SK-N-SH treated with all-trans-retinoic acid at 6 μM for 48 hours (cell line): ENCODE measurements around the gene TIMM21.

ENCODE experiments used
- ATAC-seq: fragments of 200-7000 bp; cut with Tn5 transposase; 3 replicates; pipeline ENCODE4 v1.9.1; 2020; ENCODE audit warnings: mild to moderate bottlenecking, moderate library complexity
- BACH2 ChIP-seq: fragments of 250-450 bp; sonication (Bioruptor Pico); IDR thresholded peaks from 2 replicates; pipeline ENCODE4 v1.9.0; 2021; ENCODE audit warnings: mild to moderate bottlenecking, borderline replicate concordance
- CSDC2 ChIP-seq: fragments of 250-450 bp; sonication (Bioruptor Pico); IDR thresholded peaks from 2 replicates; pipeline ENCODE4 v1.5.0; 2020; ENCODE audit warnings: mild to moderate bottlenecking, moderate library complexity
- ESRRG ChIP-seq: fragments of 250-450 bp; sonication (Bioruptor Pico); IDR thresholded peaks from 2 replicates; pipeline ENCODE4 v1.6.1; 2021; ENCODE audit warnings: mild to moderate bottlenecking
- GLIS3 ChIP-seq: fragments of 250-450 bp; sonication (Bioruptor Pico); IDR thresholded peaks from 2 replicates; pipeline ENCODE4 v1.5.0; 2020; ENCODE audit warnings: mild to moderate bottlenecking, moderate library complexity
- ISL1 ChIP-seq: fragments of 250-450 bp; sonication (Bioruptor Pico); IDR thresholded peaks from 2 replicates; pipeline ENCODE4 v2.1.2; 2022; ENCODE audit warnings: mild to moderate bottlenecking, moderate library complexity
- OSR1 ChIP-seq: fragments of 250-450 bp; sonication (Bioruptor Pico); IDR thresholded peaks from 2 replicates; pipeline ENCODE4 v1.8.0; 2022; ENCODE audit warnings: moderate library complexity, mild to moderate bottlenecking, inconsistent platforms
- PPARA ChIP-seq: fragments of 250-450 bp; sonication (Bioruptor Pico); IDR thresholded peaks from 2 replicates; pipeline ENCODE4 v1.5.0; 2020; ENCODE audit warnings: mild to moderate bottlenecking, borderline replicate concordance
- RARB ChIP-seq: fragments of 250-450 bp; sonication (Bioruptor Pico); IDR thresholded peaks from 2 replicates; pipeline ENCODE4 v1.8.0; 2021; ENCODE audit warnings: mild to moderate bottlenecking, moderate library complexity
- SNAI2 ChIP-seq: fragments of 250-450 bp; sonication (Bioruptor Pico); IDR thresholded peaks from 2 replicates; pipeline ENCODE4 v1.5.0; 2020; ENCODE audit warnings: mild to moderate bottlenecking, moderate library complexity
- ZC3H10 ChIP-seq: fragments of 250-450 bp; sonication (Bioruptor Pico); IDR thresholded peaks from 2 replicates; pipeline ENCODE4 v1.5.1; 2021; ENCODE audit warnings: mild to moderate bottlenecking, moderate library complexity
- ZFP30 ChIP-seq: fragments of 450-650 bp; formaldehyde crosslinking; IDR thresholded peaks from 2 replicates; pipeline ENCODE4 v1.5.0; 2022; ENCODE audit warnings: mild to moderate bottlenecking, moderate library complexity
- ZNF565 ChIP-seq: fragments of 450-650 bp; formaldehyde crosslinking; conservative IDR thresholded peaks from 2 replicates; pipeline ENCODE4 v1.5.0; 2020; ENCODE audit warnings: low read depth, mild to moderate bottlenecking, moderate library complexity
- ZNF8 ChIP-seq: fragments of 450-650 bp; formaldehyde crosslinking; IDR thresholded peaks from 2 replicates; pipeline ENCODE4 v1.5.0; 2020; ENCODE audit warnings: mild to moderate bottlenecking, moderate library complexity
- TF ChIP-seq, protein P1 (sequence below): fragments of 250-450 bp; sonication (Bioruptor Pico); IDR thresholded peaks from 2 replicates; pipeline ENCODE4 v1.5.1; 2020; ENCODE audit warnings: low read depth, mild to moderate bottlenecking, moderate library complexity
- TF ChIP-seq, protein P2 (sequence below): fragments of 250-450 bp; sonication (Bioruptor Pico); IDR thresholded peaks from 2 replicates; pipeline ENCODE4 v1.5.0; 2020; ENCODE audit warnings: mild to moderate bottlenecking, moderate library complexity
- TF ChIP-seq, protein P3 (sequence below): fragments of 250-450 bp; sonication (Bioruptor Pico); IDR thresholded peaks from 2 replicates; pipeline ENCODE4 v1.8.0; 2020; ENCODE audit warnings: mild to moderate bottlenecking, moderate library complexity, borderline replicate concordance
- TF ChIP-seq, protein P4 (sequence below): fragments of 250-450 bp; sonication (Bioruptor Pico); IDR thresholded peaks from 2 replicates; pipeline ENCODE4 v1.8.0; 2021; ENCODE audit warnings: low read depth, mild to moderate bottlenecking, moderate library complexity, borderline replicate concordance

The TIMM21 gene

DNA sequence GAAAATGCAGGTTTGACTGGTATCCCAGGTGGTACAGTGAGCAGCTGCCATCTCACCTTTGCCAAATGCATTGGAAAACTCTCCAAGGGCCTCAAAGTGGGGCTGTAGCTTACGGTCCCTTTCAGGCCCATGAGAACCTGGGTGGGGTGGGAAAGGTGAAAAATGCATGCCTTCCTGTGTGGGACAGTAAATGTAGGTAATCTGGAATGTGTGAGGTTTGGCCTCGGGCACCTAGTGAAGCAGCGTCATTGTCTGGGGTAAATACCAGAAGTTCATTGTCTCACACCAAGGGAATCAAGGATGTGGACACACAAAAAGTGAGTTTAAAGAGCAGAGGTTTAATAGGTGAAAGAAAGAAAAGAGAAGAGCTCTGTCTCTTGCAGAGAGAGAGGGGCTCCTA lies 36.6 kb downstream of the TIMM21 start:
- TF ChIP-seq ESRRG (CRISPR knock-in tag) (no peak), GLIS3 (no peak), SNAI2 (CRISPR knock-in tag) (no peak), PPARA (CRISPR knock-in tag) (no peak), ZFP30 (no peak), ZNF565 (CRISPR knock-in tag) (no peak), OSR1 (CRISPR knock-in tag) (no peak), ZC3H10 (CRISPR knock-in tag) (no peak), ZNF8 (CRISPR knock-in tag) (no peak), BACH2 (CRISPR knock-in tag) (no peak), ISL1 (no peak)
- TF ChIP-seq, protein P1, sequence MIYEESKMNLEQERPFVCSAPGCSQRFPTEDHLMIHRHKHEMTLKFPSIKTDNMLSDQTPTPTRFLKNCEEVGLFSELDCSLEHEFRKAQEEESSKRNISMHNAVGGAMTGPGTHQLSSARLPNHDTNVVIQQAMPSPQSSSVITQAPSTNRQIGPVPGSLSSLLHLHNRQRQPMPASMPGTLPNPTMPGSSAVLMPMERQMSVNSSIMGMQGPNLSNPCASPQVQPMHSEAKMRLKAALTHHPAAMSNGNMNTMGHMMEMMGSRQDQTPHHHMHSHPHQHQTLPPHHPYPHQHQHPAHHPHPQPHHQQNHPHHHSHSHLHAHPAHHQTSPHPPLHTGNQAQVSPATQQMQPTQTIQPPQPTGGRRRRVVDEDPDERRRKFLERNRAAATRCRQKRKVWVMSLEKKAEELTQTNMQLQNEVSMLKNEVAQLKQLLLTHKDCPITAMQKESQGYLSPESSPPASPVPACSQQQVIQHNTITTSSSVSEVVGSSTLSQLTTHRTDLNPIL (CRISPR knock-in tag) = no peak
- TF ChIP-seq, protein P2, sequence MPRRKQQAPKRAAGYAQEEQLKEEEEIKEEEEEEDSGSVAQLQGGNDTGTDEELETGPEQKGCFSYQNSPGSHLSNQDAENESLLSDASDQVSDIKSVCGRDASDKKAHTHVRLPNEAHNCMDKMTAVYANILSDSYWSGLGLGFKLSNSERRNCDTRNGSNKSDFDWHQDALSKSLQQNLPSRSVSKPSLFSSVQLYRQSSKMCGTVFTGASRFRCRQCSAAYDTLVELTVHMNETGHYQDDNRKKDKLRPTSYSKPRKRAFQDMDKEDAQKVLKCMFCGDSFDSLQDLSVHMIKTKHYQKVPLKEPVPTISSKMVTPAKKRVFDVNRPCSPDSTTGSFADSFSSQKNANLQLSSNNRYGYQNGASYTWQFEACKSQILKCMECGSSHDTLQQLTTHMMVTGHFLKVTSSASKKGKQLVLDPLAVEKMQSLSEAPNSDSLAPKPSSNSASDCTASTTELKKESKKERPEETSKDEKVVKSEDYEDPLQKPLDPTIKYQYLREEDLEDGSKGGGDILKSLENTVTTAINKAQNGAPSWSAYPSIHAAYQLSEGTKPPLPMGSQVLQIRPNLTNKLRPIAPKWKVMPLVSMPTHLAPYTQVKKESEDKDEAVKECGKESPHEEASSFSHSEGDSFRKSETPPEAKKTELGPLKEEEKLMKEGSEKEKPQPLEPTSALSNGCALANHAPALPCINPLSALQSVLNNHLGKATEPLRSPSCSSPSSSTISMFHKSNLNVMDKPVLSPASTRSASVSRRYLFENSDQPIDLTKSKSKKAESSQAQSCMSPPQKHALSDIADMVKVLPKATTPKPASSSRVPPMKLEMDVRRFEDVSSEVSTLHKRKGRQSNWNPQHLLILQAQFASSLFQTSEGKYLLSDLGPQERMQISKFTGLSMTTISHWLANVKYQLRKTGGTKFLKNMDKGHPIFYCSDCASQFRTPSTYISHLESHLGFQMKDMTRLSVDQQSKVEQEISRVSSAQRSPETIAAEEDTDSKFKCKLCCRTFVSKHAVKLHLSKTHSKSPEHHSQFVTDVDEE (CRISPR knock-in tag) = no peak
- TF ChIP-seq, protein P3, sequence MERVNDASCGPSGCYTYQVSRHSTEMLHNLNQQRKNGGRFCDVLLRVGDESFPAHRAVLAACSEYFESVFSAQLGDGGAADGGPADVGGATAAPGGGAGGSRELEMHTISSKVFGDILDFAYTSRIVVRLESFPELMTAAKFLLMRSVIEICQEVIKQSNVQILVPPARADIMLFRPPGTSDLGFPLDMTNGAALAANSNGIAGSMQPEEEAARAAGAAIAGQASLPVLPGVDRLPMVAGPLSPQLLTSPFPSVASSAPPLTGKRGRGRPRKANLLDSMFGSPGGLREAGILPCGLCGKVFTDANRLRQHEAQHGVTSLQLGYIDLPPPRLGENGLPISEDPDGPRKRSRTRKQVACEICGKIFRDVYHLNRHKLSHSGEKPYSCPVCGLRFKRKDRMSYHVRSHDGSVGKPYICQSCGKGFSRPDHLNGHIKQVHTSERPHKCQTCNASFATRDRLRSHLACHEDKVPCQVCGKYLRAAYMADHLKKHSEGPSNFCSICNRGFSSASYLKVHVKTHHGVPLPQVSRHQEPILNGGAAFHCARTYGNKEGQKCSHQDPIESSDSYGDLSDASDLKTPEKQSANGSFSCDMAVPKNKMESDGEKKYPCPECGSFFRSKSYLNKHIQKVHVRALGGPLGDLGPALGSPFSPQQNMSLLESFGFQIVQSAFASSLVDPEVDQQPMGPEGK (CRISPR knock-in tag) = no peak
- TF ChIP-seq, protein P4, sequence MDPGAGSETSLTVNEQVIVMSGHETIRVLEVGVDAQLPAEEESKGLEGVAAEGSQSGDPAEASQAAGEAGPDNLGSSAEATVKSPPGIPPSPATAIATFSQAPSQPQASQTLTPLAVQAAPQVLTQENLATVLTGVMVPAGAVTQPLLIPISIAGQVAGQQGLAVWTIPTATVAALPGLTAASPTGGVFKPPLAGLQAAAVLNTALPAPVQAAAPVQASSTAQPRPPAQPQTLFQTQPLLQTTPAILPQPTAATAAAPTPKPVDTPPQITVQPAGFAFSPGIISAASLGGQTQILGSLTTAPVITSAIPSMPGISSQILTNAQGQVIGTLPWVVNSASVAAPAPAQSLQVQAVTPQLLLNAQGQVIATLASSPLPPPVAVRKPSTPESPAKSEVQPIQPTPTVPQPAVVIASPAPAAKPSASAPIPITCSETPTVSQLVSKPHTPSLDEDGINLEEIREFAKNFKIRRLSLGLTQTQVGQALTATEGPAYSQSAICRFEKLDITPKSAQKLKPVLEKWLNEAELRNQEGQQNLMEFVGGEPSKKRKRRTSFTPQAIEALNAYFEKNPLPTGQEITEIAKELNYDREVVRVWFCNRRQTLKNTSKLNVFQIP (CRISPR knock-in tag) = no peak
- ATAC-seq = no peak

DNA sequence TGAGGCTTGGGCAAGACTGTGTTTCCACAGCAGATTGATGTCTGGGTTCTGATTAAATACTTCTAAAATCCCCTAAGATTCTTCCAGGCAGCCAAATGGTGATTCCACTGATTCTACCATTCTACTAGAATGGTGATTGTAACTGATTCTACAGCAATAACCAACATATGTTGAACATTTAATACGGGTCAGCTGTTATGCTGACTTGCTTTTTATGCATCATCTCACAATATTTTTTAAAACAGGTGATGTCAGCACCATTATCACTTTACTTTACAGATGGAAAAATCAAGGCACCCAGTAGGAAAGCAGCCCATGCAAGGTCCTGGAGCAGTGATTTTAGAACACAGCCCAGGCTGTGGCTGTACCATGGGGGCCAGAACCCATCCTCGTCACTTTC lies 37.5 kb downstream of the TIMM21 start:
- ATAC-seq = no peak
- TF ChIP-seq RARB (CRISPR knock-in tag) = no peak
- TF ChIP-seq, protein P2 (CRISPR knock-in tag) = no peak
- TF ChIP-seq OSR1 (CRISPR knock-in tag) = no peak
- no peak for TF ChIP-seq ZC3H10 (CRISPR knock-in tag)

DNA sequence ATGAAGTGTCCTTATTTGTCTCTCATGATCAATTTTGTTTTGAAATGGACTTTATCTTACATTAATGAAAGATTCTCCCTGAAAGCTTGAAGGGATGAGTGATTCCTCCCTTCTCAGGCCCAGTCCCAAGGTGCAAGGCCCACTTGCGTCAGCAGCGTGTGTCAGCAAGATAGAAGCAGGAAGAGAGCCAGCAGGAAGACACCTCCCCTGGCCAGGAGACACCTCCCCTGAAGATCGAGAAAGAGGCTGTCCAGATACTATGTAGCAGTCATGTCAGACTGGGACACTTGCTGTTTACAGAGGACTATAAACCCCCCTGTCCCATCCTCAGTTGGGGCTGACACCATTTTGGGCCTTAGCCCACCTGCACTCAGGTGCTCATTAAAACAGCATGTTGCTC lies 38.3 kb downstream of the TIMM21 start:
- TF ChIP-seq PPARA (CRISPR knock-in tag) (no peak), SNAI2 (CRISPR knock-in tag) (no peak), ZC3H10 (CRISPR knock-in tag) (no peak), CSDC2 (CRISPR knock-in tag) (no peak)
- TF ChIP-seq, protein P3 (CRISPR knock-in tag) = no peak
- no peak for ATAC-seq
